ENCODE results near the gene RSBN1L. TPM values are rescaled to one million over a fixed set of nuclear protein-coding genes. Genes with fewer than 3 reads are reported as not detected.

The RSBN1L gene
- total and polyA plus RNA-seq, 7 donors: 2.0 to 10.1 (median 7.5) TPM

GRCh38 chr7:77786018-77786417 is 89.8 kb downstream of the RSBN1L start:
- no peak for ATAC-seq
- Histone ChIP-seq H3K4me3 (no peak overlapping the region), H3K27ac (no peak overlapping the region), H3K36me3 (ENCODE audit: insufficient read depth in 1 of 2, low read depth in 1 of 2) (peaks cover 0 to 21% of the 10 kb centered on the region in 2 donors), H3K9me3 (peaks cover 6% of the 10 kb centered on the region), H3K4me1 (no peaks in the 10 kb centered on the region), H3K27me3 (ENCODE audit: insufficient read depth in 3 of 3, low read length in 2 of 3) (no peaks in the 10 kb centered on the region)
- intact Hi-C loops (cut with DNase I): no loop called here
- no peak for DNase-seq
- 93 to 96% (median 95%) methylated on average over 3 of the region's 3 CpGs for WGBS, 3 donors
- no peak for TF ChIP-seq CTCF (IDR thresholded peaks at IDR 0.05)

- no peak overlapping the region for H3K27ac ChIP-seq
- TF ChIP-seq CTCF (IDR thresholded peaks at IDR 0.05): no peak
- intact Hi-C loops (cut with DNase I): no loop called here
Observed at GRCh38 chr7:77786741-77787140, 90.5 kb downstream of the RSBN1L start.

GRCh38 chr7:77788327-77788902 is 92.2 kb downstream of the RSBN1L start:
- peaks cover 0 to 6% of the 10 kb centered on the region in 2 donors for H3K36me3 ChIP-seq (ENCODE audit: insufficient read depth in 1 of 2, low read depth in 1 of 2)
- intact Hi-C loops (cut with DNase I): no loop called here
- WGBS, 3 donors: 92 to 100% (median 94%) methylated on average over 2 of the region's 2 CpGs
- TF ChIP-seq CTCF (IDR thresholded peaks at IDR 0.05): no peak
- peaks cover 6% of the 10 kb centered on the region for H3K9me3 ChIP-seq
- DNase-seq (no peak), ATAC-seq (no peak)
- H3K27ac ChIP-seq: no peak overlapping the region
- H3K4me1 ChIP-seq: peaks cover 9% of the 10 kb centered on the region
- H3K27me3 ChIP-seq (ENCODE audit: insufficient read depth in 3 of 3, low read length in 2 of 3): no peaks in the 10 kb centered on the region
- no peak overlapping the region for H3K4me3 ChIP-seq

More at GRCh38 chr7:77786741-77787140, 90.5 kb downstream of the RSBN1L start:
- ATAC-seq (no peak), DNase-seq (no peak)
- Histone ChIP-seq H3K4me3 (no peak overlapping the region), H3K9me3 (peaks cover 6% of the 10 kb centered on the region), H3K27me3 (ENCODE audit: insufficient read depth in 3 of 3, low read length in 2 of 3) (no peaks in the 10 kb centered on the region), H3K4me1 (peaks cover under 1% of the 10 kb centered on the region), H3K36me3 (ENCODE audit: insufficient read depth in 1 of 2, low read depth in 1 of 2) (peaks cover 0 to 14% of the 10 kb centered on the region in 2 donors)

GRCh38 chr7:77791336-77791735 is 95.1 kb downstream of the RSBN1L start:
- no peaks in the 10 kb centered on the region for H3K9me3 ChIP-seq
- H3K27ac ChIP-seq: no peak overlapping the region
- ATAC-seq (no peak), DNase-seq (no peak)
- WGBS, 3 donors: 73 to 85% (median 83%) methylated on average over 6 of the region's 6 CpGs
- H3K27me3 ChIP-seq (ENCODE audit: insufficient read depth in 3 of 3, low read length in 2 of 3): no peaks in the 10 kb centered on the region
- no peak overlapping the region for H3K4me3 ChIP-seq
- no peaks in the 10 kb centered on the region for H3K36me3 ChIP-seq (ENCODE audit: insufficient read depth in 1 of 2, low read depth in 1 of 2)
- no peak for TF ChIP-seq CTCF (IDR thresholded peaks at IDR 0.05)
- intact Hi-C loops (cut with DNase I): loop anchor here (5.0 to 10.0 kb wide), 2 partner anchors 93 to 111 kb away; no protein-coding TSS in a partner anchor
- peaks cover 20% of the 10 kb centered on the region for H3K4me1 ChIP-seq

- DNase-seq (no peak), ATAC-seq (no peak)
- peaks cover 26% of the 10 kb centered on the region for H3K4me1 ChIP-seq
- no peak overlapping the region for H3K4me3 ChIP-seq
- intact Hi-C loops (cut with DNase I): loop anchor here (5.0 to 10.0 kb wide), 2 partner anchors 93 to 110 kb away; no protein-coding TSS in a partner anchor
- no peaks in the 10 kb centered on the region for H3K27me3 ChIP-seq (ENCODE audit: insufficient read depth in 3 of 3, low read length in 2 of 3)
- H3K9me3 ChIP-seq: no peaks in the 10 kb centered on the region
- TF ChIP-seq CTCF (IDR thresholded peaks at IDR 0.05): no peak
- H3K27ac ChIP-seq: peak overlapping the region; percentile 51
- WGBS, 3 donors: 49 to 85% (median 66%) methylated on average over 2 of the region's 2 CpGs
- no peaks in the 10 kb centered on the region for H3K36me3 ChIP-seq (ENCODE audit: insufficient read depth in 1 of 2, low read depth in 1 of 2)
Observed at GRCh38 chr7:77791956-77792355, 95.7 kb downstream of the RSBN1L start.
